Activated naive CD4-positive, alpha-beta T cell treated with anti-CD3 and anti-CD28 coated beads, Interleukin-2, amount 50 U/mL, for 16 hours (primary cell): ENCODE measurements around the gene SOAT2.

Experiments
- DNase-seq: peaks from one replicate; pipeline ENCODE4 v3.0.0-alpha.2; 2020

The SOAT2 gene

GRCh38 chr12:53102883-53103807 is at the start of gene SOAT2:
TSS of gene SOAT2 (plus strand) at chr12:53103486. CDS start at chr12:53103578, 92 bp downstream.
- peak; percentile 44 for DNase-seq

- peak; percentile 94 for DNase-seq
Observed at GRCh38 chr12:53054112-53054878, 49.0 kb upstream of the SOAT2 start.

DNA sequence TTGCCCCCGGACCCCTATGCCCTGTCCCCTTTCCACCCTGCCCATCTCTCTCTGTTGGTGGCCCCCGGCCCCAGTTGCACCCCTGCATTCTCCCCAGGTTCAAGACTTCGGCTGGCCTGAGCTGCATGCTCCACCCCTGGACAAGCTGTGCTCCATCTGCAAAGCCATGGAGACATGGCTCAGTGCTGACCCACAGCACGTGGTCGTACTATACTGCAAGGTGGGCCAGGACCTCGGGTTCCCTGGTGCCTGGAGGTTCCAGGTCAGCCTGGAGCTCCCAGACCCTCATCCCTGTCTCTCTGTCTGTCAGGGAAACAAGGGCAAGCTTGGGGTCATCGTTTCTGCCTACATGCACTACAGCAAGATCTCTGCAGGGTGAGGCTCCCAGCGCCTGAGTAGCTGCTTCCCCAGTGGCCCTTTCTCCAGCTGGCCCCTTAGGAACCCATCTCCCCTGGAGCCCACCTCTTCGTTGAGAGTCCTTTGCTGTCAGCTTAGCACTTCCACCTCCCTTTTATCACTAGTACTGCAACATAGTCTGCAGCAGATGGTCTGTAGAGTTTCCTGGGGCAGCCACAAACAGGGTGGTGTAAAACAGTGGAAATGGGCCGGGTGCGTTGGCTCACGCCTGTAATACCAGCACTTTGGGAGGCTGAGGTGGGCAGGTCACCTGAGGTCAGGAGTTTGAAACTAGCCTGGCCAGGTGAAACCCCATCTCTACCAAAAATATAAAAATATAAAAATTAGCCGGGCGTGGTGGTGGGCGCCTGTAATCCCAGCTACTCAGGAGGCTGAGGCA is 47.6 kb upstream of the SOAT2 start:
- DNase-seq, result peak; percentile 5

- DNase-seq, result no peak
Observed at GRCh38 chr12:53056296-53056695, 47.0 kb upstream of the SOAT2 start.

- DNase-seq, result no peak
Observed at GRCh38 chr12:53056901-53057300, 46.4 kb upstream of the SOAT2 start.

DNA sequence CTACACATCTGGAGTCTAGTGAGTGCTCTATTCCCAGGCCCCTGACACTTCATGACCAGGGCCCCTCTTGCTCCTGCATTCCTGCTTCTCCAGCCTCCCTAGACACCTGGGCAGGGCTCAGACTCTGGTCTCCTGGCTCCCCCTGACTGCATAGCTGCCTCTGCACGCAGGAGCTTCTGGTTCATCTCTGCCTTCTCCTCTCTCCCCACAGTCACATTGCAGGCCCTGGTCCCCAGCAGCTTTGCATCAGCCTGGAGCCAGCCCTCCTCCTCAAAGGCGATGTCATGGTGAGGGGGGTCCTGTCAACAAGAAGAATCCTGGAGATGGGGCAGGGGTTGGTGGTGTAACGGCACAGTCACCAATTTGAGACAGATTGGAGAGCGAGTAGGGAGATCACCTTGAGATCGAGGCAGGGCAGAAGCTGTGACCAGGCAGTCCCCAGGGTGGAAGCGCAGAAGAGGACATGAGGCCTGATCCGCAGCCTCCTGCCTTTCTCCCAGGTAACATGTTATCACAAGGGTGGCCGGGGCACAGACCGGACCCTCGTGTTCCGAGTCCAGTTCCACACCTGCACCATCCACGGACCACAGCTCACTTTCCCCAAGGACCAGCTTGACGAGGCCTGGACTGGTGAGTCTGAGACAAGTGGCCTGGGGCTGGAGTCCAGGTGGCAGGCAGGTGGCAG is 45.3 kb upstream of the SOAT2 start:
- no peak for DNase-seq

DNA sequence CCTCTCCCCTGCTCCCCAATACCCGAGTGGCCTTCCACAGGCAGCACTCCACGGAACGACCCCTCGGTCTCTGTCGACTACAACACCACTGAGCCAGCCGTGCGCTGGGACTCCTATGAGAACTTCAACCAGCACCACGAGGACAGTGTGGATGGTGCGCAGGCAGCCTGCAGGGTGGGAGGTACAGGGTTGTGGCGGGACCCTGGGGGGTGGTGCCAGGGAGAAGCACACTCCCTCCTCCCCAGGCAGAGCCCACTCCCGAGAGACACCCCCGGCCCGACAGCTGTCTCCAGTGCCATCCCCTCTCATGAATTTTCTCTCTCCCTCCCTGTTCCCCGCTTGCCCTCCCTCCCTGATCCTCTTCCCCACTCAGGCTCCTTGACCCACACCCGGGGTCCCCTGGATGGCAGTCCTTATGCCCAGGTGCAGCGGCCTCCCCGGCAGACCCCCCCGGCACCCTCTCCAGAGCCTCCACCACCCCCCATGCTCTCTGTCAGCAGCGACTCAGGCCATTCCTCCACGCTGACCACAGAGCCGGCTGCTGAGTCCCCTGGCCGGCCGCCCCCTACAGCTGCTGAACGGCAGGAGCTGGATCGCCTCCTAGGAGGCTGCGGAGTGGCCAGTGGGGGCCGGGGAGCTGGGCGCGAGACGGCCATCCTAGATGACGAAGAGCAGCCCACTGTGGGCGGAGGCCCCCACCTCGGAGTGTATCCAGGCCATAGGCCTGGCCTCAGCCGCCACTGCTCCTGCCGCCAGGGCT is 44.4 kb upstream of the SOAT2 start:
- DNase-seq, result no peak

- DNase-seq, result no peak
Observed at GRCh38 chr12:53059434-53060063, 43.7 kb upstream of the SOAT2 start.

DNA sequence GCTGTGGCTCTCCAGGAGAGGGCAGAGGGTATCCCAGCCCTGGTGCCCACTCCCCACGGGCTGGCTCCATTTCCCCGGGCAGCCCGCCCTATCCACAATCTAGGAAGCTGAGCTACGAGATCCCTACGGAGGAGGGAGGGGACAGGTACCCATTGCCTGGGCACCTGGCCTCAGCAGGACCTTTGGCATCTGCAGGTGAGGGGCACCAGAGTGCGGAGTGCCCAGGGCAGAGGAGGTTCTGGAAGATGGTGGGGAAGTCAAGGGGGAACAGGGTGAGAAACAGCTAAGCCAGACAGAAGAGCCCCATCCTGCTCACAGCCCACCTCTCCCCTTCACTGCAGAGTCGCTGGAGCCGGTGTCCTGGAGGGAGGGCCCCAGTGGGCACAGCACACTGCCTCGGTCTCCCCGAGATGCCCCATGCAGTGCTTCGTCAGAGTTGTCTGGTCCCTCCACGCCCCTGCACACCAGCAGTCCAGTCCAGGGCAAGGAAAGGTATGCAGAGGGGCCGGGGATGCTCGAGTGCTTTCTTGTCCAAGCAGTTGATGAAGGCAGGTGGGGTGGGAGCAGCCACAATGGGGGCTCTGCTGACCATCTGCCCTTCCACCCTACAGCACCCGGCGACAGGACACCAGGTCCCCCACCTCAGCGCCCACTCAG is 43.1 kb upstream of the SOAT2 start:
- no peak for DNase-seq

DNA sequence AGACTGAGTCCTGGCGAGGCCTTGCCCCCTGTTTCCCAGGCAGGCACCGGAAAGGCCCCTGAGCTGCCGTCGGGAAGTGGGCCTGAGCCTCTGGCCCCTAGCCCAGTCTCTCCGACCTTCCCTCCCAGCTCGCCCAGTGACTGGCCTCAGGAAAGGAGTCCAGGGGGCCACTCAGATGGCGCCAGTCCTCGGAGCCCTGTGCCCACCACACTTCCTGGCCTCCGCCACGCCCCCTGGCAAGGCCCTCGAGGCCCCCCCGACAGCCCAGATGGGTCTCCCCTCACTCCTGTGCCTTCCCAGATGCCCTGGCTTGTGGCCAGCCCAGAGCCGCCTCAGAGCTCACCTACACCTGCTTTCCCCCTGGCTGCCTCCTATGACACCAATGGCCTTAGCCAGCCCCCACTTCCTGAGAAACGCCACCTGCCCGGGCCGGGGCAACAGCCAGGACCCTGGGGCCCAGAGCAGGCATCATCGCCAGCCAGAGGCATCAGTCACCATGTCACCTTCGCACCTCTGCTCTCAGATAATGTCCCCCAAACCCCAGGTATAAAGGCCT is 42.5 kb upstream of the SOAT2 start:
- DNase-seq, result no peak

- DNase-seq, result no peak
Observed at GRCh38 chr12:53061404-53062010, 41.8 kb upstream of the SOAT2 start.

DNA sequence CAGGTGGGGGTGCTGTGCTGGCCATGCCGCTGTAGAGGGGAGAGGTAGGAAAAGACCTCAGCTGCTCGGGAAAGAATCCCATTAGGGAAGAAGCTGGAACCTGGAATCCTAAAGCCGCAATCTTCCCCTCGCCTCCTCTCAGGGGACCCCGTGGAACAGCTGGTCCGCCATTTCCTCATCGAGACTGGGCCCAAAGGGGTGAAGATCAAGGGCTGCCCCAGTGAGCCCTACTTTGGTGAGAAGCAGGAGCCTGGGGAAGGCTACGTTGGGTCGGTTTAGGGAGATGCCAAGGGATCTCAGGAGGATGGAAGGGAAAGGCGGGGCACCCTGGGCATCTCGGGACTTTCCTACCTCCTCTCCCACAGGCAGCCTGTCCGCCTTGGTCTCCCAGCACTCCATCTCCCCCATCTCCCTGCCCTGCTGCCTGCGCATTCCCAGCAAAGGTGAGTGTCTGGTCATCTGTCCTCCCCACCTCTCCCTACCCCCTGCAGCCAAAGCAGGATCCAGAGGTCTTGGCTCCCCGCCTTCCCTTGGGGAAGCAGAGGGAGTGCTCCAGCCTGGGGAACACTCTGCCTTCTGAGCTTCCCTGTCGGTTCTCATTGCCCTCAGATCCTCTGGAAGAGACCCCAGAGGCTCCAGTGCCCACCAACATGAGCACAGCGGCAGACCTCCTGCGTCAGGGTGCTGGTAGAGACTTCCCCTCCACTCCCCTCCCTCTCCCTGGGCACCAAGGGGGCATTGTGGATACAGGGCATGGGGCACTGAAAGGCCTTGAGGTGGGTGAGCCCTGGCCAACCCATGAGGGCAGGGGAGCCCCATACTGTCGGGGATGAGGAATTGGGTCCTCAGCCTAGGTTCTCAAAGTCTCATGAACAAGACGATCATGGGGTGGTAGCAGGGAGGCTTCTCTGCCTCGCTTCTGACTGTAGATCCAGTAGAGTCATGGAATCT is 41.0 kb upstream of the SOAT2 start:
- DNase-seq, result no peak

- DNase-seq, result no peak
Observed at GRCh38 chr12:53062977-53063707, 40.1 kb upstream of the SOAT2 start.

DNA sequence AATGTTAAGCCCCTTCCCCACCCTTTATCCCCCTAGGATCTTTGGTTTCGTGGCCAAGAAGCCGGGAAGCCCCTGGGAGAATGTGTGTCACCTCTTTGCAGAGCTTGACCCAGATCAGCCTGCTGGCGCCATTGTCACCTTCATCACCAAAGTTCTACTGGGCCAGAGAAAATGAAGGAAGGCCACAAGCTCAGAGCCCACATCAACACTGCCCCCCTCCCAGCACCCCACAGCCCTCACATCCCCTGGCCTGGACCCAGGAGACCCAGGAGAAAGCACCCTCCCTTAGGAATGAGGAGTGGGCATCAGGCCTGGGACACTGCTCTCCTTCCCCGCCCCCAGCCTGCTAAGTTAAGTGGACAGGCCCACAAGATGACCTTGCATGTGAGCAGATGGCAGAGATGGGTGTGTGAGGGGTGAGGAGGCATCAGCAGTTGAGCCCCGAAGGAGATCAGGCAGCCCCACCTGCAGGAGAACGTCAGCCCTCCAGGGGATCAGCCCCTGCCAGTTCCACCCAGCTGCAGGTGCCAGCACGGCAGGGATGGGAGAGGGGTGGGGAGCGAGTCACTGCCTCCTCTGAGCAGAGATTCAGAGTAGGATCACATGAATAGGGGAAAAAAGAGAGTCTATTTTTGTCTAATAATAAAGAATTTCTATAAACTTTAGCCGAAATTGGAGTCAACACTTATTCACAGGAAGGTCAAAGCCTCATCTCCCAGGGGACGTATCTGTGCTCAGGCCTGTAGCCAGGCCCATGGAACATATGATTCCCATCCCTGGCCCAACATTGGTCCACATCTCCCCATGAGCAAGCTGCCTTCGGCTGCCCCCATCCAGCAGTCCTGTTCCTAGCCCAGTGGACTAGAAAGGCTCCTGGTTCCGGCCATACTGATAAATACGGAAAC is 39.3 kb upstream of the SOAT2 start:
- no peak for DNase-seq

DNA sequence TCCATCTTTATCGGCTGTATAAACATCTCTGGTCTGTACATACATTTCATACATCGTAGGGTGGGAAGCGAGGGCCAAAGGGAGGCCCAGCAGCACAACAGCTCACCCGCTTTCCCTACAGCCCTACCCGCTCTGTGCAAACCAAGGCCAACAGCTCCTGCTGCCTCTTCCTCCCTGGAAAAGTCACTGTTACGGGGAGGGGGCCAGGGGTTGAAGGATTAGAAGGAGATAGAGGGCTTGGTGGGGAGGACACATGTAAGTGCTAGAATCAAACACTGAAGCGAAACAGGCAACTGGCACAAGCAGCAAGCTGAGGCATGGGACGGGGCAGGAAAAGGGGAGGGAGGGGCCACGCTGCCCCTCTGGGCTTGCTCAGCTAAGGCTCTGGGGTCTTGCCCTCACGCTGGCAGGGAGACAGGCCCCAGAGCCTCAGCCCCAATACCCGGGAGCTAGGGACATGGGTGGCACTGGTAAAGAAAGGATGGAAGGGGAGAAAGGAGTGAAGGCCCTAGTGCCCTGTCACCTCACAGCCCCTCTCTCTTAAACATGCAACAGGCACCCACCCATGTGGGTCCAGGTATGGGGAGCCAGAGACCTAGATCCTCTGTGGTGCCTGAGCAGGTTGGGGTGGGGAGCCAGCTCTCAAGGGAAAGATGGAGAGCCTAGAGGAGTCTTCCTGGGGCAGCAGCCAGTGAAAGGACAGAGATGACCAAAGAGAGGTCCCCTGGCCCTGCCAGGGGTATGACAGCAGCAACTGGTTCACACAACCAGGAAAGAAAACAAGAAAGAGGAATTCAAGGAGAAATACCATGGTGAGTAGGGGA is 38.5 kb upstream of the SOAT2 start:
- no peak for DNase-seq

GRCh38 chr12:53065470-53065869 is 37.8 kb upstream of the SOAT2 start:
- no peak for DNase-seq
